NCI-H1092 (cell line): ENCODE measurements around the gene NETO1.

Experiments used
- DNase-seq: peaks from one replicate; lab custom pipeline; 2025; lab: John Stamatoyannopoulos, UW

NETO1 gene, protein sequence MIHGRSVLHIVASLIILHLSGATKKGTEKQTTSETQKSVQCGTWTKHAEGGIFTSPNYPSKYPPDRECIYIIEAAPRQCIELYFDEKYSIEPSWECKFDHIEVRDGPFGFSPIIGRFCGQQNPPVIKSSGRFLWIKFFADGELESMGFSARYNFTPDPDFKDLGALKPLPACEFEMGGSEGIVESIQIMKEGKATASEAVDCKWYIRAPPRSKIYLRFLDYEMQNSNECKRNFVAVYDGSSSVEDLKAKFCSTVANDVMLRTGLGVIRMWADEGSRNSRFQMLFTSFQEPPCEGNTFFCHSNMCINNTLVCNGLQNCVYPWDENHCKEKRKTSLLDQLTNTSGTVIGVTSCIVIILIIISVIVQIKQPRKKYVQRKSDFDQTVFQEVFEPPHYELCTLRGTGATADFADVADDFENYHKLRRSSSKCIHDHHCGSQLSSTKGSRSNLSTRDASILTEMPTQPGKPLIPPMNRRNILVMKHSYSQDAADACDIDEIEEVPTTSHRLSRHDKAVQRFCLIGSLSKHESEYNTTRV

DNA sequence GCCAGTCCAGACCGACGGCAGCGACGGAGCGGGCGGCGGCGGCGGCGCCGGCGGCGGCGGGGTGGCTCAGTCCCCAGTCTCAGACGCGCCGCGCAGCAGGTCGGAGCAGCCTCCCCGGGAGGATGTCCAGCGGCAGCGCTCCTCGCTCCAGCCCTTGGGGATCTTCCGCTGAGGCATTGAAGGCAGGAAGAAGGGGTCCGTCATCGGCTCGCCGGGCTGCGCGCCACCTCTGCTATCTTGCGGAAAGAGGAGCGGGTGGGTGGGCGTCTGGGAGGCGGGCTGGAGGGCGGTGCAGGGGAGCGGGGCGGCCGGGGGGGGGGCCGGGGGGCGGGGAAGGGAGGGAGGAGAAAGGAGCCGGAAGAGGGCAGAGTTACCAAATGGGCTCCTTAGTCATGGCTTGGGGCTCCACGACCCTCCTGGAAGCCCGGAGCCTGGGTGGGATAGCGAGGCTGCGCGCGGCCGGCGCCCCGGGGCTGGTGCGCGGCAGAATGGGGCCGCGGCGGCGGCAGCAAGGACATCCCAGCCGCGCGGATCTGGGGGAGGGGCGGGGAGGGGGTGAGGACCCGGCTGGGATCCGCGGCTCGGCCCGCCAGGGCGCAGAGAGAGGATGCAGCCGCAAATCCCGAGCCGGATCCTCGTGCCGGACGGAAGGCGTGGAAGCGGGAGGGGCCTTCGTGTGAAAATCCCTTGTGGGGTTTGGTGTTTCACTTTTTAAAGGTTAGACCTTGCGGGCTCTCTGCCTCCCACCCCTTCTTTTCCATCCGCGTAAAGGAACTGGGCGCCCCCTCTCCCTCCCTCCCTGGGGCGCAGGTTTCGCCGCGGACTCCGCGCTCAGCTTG is at the start of gene NETO1:
Gene NETO1, minus strand, starts transcription at position 242 of the 839 bp plus-strand sequence. CDS start 696 bp downstream, outside the sequence.
- DNase-seq: peak; percentile 19

DNA sequence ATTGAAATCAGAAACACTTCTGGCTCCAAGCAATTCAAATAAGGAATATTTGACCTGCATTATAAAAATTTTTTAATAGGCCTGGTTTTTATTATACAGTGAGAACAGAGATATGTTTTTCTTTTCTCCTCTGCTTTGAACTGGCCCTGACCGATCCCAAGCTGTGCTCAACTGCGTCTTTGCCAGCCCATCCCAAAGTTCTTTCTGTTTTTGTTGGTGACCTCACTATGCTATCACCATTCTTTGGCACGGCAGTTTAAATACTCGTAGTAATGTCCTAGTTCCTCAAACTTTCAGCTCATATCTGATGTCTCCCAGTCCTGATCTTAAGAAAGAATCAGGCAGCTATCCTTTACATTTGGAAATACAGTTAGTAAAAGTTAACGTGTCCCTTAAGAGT is 42.3 kb upstream of the NETO1 start:
- no peak for DNase-seq

DNA sequence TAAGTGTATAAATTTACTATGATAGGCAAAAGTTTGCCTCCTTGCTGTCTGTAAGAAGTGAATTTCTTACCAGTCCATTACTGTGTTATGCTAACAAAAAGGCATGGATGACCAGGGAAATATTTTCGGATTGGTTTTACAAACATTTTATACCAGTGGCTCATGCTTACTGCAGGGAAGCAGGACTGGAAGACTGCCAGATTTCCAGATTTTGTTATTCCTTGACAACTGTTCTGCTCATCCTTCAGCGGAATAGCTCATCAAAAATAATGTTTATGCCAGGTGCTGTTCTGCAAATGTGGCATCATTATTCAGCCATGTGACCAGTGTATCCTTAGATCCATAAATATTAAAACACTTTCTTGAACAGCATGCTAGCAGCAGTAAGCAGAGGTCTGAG is 40.4 kb upstream of the NETO1 start:
- no peak for DNase-seq

DNA sequence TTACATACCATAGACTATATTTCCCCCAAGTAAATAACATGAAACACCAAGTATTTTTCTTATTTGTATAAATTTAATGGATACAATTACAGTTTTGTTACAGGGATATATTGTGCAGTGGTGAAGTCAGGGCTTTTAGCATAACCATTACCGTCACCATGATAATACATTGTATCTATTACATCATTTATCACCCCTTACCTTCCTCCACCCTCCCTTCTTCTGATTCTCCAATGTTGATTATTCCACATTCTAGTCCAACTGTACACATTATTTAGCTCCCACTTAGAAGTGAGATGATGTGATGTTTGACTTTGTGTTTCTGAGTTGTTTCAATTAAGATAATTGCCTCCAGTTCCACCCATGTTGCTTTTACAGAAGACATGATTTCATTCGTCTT is 35.2 kb upstream of the NETO1 start:
- DNase-seq: no peak

DNA sequence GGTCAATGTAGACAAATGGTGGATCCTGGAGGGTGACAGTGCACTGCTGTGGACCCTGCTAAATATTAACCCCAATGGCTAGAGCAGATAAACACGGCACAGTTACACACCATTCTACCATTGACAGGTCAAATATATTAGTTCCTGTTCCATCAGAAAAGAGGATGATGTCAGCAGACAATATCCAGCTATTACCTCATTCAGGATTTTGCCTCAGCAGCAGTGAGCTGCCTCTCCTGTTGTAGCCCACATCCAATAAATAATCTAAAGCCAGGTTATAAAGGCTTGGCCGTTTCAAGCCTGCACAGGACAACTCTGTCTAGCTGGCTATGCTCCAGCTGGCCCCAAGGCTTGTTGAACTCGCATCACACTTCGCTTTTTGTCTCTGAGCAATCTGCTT is 31.6 kb upstream of the NETO1 start:
- DNase-seq: no peak

DNA sequence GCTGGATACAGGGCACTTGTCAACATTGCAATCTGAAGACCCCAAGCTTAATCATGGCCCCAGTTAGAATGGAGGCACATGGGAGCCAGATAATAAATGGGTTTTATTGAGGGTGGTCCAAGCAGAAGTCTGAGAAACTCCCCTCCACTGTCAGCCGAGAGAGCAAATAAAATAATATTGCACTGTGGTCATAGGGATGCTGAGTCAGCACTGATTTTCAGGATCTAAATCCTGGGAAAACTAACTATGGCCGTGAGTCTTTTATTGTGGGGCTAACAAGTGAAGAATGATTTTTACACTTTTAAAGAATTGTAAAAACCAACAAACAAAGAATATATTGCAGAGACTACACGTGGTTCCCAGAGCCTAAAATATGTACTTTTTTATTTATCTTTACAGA is 31.1 kb upstream of the NETO1 start:
- DNase-seq: no peak

DNA sequence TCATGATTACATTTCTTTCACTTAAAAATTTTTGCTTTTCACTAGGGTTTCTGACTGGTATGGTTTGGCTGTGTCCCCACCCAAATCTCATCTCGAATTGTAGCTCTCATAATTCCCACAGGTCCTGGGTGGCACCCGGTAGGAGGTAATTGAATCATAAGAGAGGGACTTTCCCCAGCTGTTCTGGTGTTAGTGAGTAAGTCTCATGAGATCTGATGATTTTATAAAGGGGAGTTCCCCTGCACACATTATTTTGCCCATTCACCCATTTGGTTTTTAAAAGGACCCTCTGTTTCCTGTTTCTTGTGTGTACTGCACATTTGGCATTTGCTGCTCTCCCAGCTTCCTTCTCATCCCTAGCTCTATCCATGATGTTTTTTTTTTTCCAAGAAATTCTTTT is 27.8 kb upstream of the NETO1 start:
- DNase-seq: no peak

DNA sequence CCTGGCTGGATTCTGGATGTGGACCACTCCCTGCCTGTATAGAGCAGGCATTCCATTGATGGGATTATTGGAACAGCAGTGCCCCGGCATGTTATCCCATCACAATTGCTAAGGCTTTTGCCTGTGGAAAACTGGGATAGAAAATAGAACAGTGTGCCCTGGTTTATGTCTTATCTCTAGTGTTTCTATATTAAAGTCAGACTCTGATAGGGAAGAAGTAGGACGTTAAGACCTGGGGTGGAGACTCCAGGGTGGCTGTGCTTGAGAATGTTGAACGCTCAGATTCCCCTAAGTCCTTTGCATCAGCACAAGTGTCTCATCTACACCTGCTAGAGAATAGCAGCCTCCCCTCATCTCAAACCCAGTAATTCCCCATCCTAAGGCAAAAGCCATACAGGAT is 10.8 kb upstream of the NETO1 start:
- no peak for DNase-seq

DNA sequence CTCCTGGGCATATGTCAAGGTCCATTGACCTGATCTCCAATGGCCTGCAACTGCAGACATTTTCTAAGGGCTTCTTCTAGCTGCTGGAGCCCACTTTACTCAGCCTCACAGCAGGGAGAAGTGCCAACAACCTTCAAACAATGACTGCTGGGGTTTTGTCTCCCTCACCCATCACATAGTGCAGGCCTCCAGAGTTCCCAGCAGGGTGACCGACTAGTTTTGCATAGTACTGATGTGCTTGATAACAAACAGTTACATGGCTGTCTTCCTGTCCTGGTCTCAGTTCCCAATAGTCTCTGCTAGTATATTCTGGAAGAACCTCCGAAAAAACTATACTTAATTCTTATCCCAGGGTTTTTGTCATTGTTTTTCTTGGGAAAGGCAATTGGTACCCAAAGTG is 10.4 kb upstream of the NETO1 start:
- DNase-seq: no peak

DNA sequence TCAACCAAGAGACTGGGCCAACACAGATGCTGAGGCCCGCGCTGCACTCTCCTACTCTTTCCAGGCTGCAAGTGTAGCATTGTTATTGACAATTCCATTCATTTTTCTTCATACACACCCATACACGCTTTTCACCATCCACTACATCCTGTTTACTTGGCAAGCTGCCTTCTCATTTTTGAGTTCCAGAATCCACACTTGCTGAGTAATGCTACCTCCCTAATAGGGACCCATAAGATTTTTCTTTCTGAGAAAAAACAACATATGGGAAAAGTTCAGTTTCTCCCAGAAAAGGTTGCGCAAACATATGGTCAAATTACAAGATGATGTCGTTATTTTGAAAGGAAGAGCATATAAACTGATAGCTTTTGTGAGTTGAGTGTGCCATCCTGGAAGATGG is 3.3 kb upstream of the NETO1 start:
- DNase-seq: no peak

DNA sequence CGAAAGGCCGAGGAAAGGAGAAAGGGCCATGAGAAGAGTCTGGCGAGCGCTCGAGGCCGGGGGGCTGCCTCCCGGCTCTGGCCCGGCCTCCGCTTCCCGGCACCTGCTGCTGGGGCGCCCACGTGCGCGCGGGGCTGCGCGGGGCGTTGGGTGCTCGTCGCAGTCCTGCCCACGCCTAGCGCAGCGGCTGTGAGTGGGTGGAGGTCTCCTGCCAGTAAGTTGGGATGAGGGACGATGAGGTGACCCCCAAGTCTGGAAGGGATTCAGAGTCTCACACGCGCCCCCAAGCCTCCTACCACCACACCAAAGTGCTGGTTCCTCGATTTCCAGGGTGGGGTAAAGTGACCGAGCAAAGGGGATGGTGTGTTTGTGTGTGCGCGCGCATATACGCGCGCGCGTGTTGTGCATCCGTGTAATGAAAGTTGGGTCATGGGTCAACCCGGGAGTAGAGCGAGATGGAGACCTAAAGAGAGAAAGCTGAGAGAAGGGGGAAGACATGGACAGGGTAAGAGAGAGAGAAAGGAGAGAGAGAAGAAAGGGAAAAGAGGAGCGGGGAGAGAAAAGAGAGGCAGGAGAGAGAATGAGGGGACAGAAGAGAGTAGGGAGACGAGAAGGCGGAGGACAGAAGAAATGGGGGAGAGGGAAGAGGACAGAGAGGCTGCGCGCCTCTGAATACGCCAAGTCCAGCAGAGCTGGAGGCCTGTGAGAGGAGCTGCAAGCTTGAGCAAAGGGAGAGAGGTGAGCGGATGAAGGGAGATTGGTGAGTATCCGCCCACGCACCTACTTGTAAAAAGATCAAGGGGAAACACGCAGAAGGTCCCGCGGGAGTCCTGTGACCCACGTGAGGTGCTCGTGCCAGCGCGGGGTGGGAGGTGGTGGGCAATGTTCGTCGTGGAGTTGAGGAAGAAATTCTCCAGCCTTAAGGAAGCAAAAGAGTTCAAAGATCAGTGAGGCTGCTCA is 1.7 kb upstream of the NETO1 start:
- no peak for DNase-seq

DNA sequence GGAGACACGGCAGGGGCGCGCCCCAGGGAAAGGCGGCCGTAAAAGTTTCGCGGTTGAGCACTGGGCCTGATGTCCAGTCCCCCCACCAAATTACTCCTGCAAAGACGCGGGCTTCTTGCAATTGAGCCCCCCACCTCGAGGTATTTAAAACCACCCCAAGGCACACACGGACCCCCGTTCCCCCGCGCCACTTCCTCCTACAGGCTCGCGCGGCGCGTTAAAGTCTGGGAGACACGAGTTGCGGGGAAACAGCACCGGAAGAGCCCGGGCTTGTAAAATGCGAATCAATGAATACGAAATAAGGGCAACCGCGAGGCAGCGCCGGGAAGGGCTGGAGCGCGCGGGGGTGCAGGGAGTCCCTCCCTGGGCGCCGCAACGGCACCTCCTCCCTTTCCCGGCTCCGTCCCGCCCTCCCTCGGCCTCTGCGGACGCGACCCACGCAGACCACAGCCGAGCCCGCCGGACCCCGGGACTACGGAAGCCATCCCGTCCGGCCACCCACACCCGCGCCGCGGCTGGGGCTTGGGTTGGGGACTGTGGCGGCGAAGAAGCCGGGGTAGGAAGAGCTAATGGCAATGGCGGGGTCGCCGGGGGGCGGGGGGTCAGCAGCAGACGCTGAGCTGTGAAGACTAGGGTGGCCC is 918 bp upstream of the NETO1 start:
- DNase-seq: peak; percentile 24

DNA sequence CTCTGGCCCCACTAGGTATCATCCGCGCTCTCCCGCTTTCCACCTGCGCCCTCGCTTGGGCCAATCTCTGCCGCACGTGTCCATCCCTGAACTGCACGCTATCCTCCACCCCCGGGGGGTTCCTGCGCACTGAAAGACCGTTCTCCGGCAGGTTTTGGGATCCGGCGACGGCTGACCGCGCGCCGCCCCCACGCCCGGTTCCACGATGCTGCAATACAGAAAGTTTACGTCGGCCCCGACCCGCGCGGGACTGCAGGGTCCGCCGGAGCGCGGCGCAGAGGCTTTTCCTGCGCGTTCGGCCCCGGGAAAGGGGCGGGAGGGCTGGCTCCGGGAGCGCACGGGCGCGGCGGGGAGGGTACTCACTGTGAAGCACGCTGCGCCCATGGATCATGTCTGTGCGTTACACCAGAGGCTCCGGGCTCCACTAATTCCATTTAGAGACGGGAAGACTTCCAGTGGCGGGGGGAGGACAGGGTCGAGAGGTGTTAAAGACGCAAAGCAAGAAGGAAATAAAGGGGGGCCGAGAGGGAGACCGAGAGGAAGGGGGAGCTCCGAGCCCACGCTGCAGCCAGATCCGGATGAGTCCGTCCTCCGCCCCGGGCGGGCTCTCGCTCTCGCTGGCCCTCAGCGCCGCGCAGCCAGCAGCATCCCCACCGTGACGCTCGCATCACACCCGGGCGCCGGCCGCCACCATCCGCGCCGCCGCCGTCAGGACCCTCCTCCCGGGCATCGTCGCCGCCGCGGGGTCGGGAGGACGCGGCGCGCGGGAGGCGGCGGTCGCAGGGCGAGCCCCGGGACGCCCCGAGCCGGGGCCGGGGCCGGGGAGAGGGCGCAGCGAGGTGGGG is 664 bp downstream of the NETO1 start:
- peak; percentile 23 for DNase-seq

DNA sequence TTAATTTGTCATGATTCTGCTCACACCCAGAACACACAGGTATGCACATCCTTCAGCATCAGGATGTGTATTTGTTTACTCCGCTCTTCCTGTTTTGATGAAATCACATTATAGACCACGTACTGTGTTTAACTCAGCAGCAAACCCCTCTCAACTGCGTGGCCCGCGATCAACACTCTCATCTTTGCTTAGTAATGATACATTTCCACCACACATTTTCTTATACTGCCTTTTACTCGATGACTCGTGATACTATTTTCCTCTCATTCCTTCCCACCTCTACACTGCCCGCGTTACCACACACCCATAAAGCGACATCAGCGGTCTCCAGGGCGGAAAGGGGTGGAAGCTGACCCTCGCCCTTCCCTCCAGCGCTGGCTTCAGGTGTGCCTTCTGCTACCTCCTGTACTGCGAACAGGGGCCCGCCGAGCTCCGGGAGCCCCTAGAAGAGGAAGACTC is 1.3 kb downstream of the NETO1 start:
- no peak for DNase-seq

DNA sequence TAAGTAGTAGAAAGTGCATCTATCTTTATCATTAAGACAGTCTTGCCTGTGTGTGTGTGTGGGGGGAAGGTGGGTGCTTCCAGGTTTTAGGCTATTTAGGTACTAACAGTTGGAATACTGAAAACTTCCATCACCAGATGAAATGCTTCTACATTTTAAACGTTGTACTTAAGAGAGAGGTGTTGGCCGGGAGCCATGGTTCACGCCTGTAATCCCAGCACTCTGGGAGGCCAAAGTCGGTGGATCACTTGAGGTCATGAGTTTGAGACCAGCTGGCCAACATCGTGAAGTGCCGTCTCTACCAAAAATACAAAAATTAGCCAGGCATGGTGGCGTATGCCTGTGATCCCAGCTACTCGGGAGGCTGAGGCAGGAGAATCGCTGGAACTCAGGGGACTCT is 4.0 kb downstream of the NETO1 start:
- no peak for DNase-seq

DNA sequence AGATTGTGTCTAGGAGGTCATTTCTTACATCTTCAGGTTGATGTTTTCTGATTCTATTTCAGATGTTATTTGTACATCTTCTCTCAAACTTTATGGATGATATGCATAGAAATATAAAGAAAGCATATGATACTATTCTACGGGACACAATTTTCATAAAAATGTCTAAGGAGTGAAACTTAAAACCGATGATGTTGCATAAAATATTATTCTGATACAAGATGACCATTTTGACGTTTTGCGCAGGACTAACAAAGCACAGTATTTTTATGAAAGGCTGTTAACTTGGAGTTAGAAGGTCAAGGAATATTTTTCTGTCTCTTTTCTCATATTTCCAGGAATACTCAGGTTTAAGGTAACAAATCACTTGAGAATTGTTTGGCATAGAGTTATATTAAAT is 8.7 kb downstream of the NETO1 start:
- DNase-seq: no peak

DNA sequence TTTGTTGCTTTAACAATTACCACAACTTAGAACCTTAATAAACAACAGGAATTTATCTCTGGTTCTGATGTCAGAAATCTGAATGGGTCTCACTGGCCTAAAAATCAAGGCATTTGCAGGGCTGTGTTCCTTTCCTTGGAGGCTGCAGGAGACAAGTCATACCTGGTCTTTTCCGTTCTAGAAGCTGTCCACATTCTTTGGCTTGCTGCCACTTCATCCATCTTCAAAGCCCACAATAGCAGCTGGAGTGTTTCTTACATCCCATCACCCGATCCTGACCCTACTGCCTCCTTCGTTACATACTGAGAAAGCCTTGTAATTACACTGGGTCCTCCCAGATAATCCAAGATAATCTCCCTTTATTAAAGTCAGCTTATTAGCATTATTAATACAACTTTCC is 18.1 kb downstream of the NETO1 start:
- DNase-seq: no peak

DNA sequence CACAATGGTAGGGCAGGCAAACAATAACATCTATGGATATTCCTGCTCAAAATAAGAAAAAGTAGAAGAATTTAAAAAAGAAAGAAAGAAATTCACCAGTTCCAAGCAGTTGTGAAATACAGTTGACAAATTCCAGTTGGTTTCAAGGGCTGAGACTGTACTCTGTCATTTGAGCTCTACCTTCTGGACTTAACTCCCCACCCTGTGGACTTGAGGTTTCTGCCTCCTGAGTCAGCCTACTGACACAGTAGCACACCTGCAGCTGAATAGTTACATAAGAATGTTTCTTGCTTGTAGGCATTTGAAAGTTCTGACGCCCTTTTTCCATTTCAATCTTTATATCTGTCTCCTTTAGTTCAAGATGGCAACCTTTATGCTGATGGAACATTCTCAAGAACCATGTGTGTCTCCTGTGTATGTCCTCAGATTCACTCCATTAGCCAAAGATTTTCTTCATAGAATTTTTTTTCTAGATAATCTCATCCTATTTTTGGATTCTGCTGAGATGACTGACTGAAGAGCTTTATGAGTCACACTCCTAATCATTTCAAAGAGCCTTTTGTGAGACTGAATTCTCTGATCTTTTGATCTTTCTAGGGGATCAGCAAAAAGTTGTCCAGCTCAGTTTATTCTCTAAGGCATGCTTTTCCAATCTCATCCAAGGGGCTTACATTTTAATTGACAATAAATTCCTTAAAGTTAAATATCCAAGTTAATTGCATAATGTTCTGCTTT is 19.1 kb downstream of the NETO1 start:
- no peak for DNase-seq

DNA sequence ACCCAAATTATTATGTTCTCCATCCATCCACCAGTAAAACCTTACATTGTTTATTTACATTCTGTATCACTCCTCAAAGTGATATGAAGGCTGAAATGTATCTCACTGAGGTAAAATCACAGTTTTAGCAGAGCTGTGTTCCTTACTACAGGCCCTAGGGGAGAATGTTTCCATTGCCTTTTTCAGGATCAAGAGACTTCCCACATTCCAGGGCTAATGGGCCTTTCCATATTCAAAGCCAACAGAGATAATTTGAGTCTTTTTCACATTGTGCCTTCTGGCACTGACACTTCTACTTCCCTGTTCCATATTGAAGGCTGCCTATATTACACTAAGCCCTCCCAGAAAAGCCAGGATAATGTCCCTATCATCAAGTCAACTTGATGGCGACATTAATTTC is 20.0 kb downstream of the NETO1 start:
- no peak for DNase-seq
